Measurements from ENCODE around the gene AGPAT4. TPM values are rescaled to one million over a fixed set of nuclear protein-coding genes. Genes with fewer than 3 reads are reported as not detected.

The AGPAT4 gene
- total RNA-seq, 2 experiments from 2014 or later = 0.95 to 1.3 TPM

GRCh38 chr6:161080263-161080970 is 193.4 kb downstream of the AGPAT4 start:
- no peaks in the 10 kb centered on the region for H3K9me2 ChIP-seq (ENCODE audit: insufficient read depth, low read length)
- H3K27ac ChIP-seq (ENCODE audit: low read depth, low read length, poor library complexity, severe bottlenecking) = no peak overlapping the region
- no TSS peak for BruUV-seq (replicated peaks)
- no peak for DNase-seq (ENCODE audit: low spot score)
- no peaks in the 10 kb centered on the region for H3K4me1 ChIP-seq (ENCODE audit: insufficient read depth, low read length, poor library complexity, severe bottlenecking)
- no peak overlapping the region for H3K4me2 ChIP-seq (ENCODE audit: low read length)
- no peaks in the 10 kb centered on the region for H3K9me3 ChIP-seq (ENCODE audit: low read length)
- no peaks in the 10 kb centered on the region for H3K79me2 ChIP-seq (ENCODE audit: insufficient read depth, low read depth, low read length)
- intact Hi-C loops (cut with micrococcal nuclease; ENCODE audit: unreplicated experiment) = no loop called here
- POLR2A ChIA-PET = interaction anchor here (0.6 to 0.7 kb wide), 2 partner anchors 9 to 214 kb away, joined by 3 to 4 read pairs; no protein-coding TSS in a partner anchor
- H2AFZ ChIP-seq (ENCODE audit: low read length) = no peak overlapping the region
- no peak overlapping the region for H3K4me3 ChIP-seq (ENCODE audit: low read depth, low read length, poor library complexity, severe bottlenecking)
- H4K20me1 ChIP-seq (ENCODE audit: insufficient read depth, low read length) = no peaks in the 10 kb centered on the region
- TF ChIP-seq EZH2phosphoT487 (IDR thresholded peaks at IDR 0.05; ENCODE audit: borderline replicate concordance, low read depth, low read length) (no peak), CTCF (conservative IDR thresholded peaks at IDR 0.05; ENCODE audit: low read length) (no peak)
- CTCF ChIA-PET (ENCODE audit: unreplicated experiment) = no interaction called here
- peaks cover 42% of the 10 kb centered on the region for H3K36me3 ChIP-seq (ENCODE audit: insufficient read depth, low read length)
